K562 (cell line): Measurements from ENCODE around the gene PGM3. TPM values are rescaled to one million over a fixed set of nuclear protein-coding genes. Genes with fewer than 3 reads are reported as not detected.
A peak's percentile ranks its signal among the peaks of the same experiment; 100 is the strongest.

ENCODE experiments used
- DACH1 ChIP-seq: fragments of 450-650 bp; IDR thresholded peaks from 2 replicates; pipeline ENCODE4 v1.6.1; 2018; ENCODE audit not compliant: partially characterized antibody
- EHMT2 ChIP-seq: fragments of 450-650 bp; IDR thresholded peaks from 2 replicates; pipeline ENCODE4 v1.6.1; 2018; ENCODE audit warnings: antibody characterized with exemption
- ETS2 ChIP-seq: IDR thresholded peaks from 2 replicates; pipeline ENCODE4 v1.6.1; 2016; ENCODE audit warnings: borderline replicate concordance, missing genetic modification characterization, mild to moderate bottlenecking, moderate library complexity, missing compliant biosample characterization; ENCODE audit not compliant: poor library complexity, severe bottlenecking
- GABPB2 ChIP-seq: fragments of 250-450 bp; sonication (Bioruptor Pico); conservative IDR thresholded peaks from 2 replicates; pipeline ENCODE4 v1.5.1; 2021; ENCODE audit warnings: mild to moderate bottlenecking
- MCM5 ChIP-seq: fragments of 450-650 bp; IDR thresholded peaks from 2 replicates; pipeline ENCODE4 v1.6.1; 2016; ENCODE audit warnings: low read depth
- MEF2D ChIP-seq: conservative IDR thresholded peaks from 2 replicates; pipeline ENCODE4 v1.6.1; 2016; ENCODE audit warnings: low read depth, missing genetic modification characterization, missing compliant biosample characterization
- NCOA6 ChIP-seq: fragments of 450-650 bp; IDR thresholded peaks from 2 replicates; pipeline ENCODE4 v1.6.1; 2017; ENCODE audit warnings: mild to moderate bottlenecking
- NFIX ChIP-seq: fragments of 250-450 bp; sonication (Bioruptor Pico); IDR thresholded peaks from 2 replicates; pipeline ENCODE4 v1.4.0; 2020; ENCODE audit warnings: low read depth, mild to moderate bottlenecking, moderate library complexity
- RBM14 ChIP-seq: fragments of 200-400 bp; formaldehyde crosslinking; IDR thresholded peaks from 2 replicates; pipeline ENCODE4 v1.6.1; 2018; ENCODE audit warnings: low read depth, mild to moderate bottlenecking, low read length, moderate library complexity, borderline replicate concordance; ENCODE audit not compliant: insufficient read depth
- SETDB1 ChIP-seq: IDR thresholded peaks from one replicate; pipeline ENCODE4 v1.6.1; 2012; ENCODE audit warnings: low read length, control low read depth, inconsistent platforms
- SRSF1 ChIP-seq: fragments of 200-400 bp; formaldehyde crosslinking; IDR thresholded peaks from 2 replicates; pipeline ENCODE4 v1.6.1; 2017; ENCODE audit warnings: mild to moderate bottlenecking, low read depth, low read length, moderate library complexity
- STAT5A ChIP-seq: IDR thresholded peaks from 2 replicates; pipeline ENCODE4 v1.6.1; 2012; ENCODE audit warnings: low read length, inconsistent platforms, borderline replicate concordance
- TAF7 ChIP-seq: fragments of 450-650 bp; IDR thresholded peaks from 2 replicates; pipeline ENCODE4 v1.6.1; 2016; ENCODE audit warnings: missing genetic modification characterization, missing compliant biosample characterization
- TBP ChIP-seq: optimal IDR thresholded peaks from 2 replicates; pipeline ENCODE3; 2011; ENCODE audit warnings: low read depth, low read length, improper control_type of control experiment
- ZFP30 ChIP-seq: fragments of 250-450 bp; sonication (Bioruptor Pico); IDR thresholded peaks from 2 replicates; pipeline ENCODE4 v1.8.0; 2022; ENCODE audit warnings: moderate library complexity, mild to moderate bottlenecking, inconsistent platforms, borderline replicate concordance
- ZNF24 ChIP-seq: fragments of 450-650 bp; IDR thresholded peaks from 2 replicates; pipeline ENCODE4 v1.6.1; 2016
- ZNF347 ChIP-seq: fragments of 450-650 bp; formaldehyde crosslinking; IDR thresholded peaks from 2 replicates; pipeline ENCODE4 v1.4.0; 2020; ENCODE audit warnings: low read depth, mild to moderate bottlenecking, moderate library complexity
- ZNF668 ChIP-seq: fragments of 250-450 bp; sonication (Bioruptor Pico); IDR thresholded peaks from 2 replicates; pipeline ENCODE4 v1.8.0; 2022; ENCODE audit warnings: mild to moderate bottlenecking, inconsistent platforms
- ZNF695 ChIP-seq: fragments of 450-650 bp; formaldehyde crosslinking; IDR thresholded peaks from 2 replicates; pipeline ENCODE4 v1.4.0; 2020; ENCODE audit warnings: mild to moderate bottlenecking, moderate library complexity
- ZNF717 ChIP-seq: fragments of 250-450 bp; sonication (Bioruptor Pico); IDR thresholded peaks from 2 replicates; pipeline ENCODE4 v1.5.0; 2021
- polyA plus RNA-seq, 8 experiments: library from polyadenylated mRNA; depleted of rRNA in 4 of 8; stranded (reverse) in 5 of 8; unstranded in 3 of 8; fragments of >200 nt; fragmentation: Nextera tagmentation in 2 of 8; fragmentation: Illumina TruSeq in 1 of 8; extraction: Ambion mirVana in 2 of 8; extraction: Trizol in 1 of 8; gene quantifications; 2 replicates each; pipeline versions ENCODE4 v1.2.1 to v1.2.3, GENCODE V29; 2011 to 2014; ENCODE audit warnings: inconsistent platforms in 1 of 8, missing spikeins in 1 of 8
- total RNA-seq, 7 experiments: library from RNA; depleted of rRNA in 6 of 7; stranded (reverse); fragments of >200 nt in 6 of 7; fragmentation: Illumina TruSeq in 2 of 7; extraction: Trizol in 2 of 7; gene quantifications; 2 replicates each; pipeline versions ENCODE4 v1.2.1 to v1.2.3, GENCODE V29; 2011 to 2021; ENCODE audit warnings: low replicate concordance in 1 of 7
- TF ChIP-seq, protein P1 (sequence below): fragments of 450-650 bp; IDR thresholded peaks from 2 replicates; pipeline ENCODE4 v1.6.1; 2018; ENCODE audit warnings: mild to moderate bottlenecking, low read depth; ENCODE audit not compliant: partially characterized antibody
- TF ChIP-seq, protein P2 (sequence below): sonication (generic); formaldehyde crosslinking; IDR thresholded peaks from 2 replicates; pipeline ENCODE4 v1.8.0; 2022; ENCODE audit warnings: missing genetic modification reagents, mild to moderate bottlenecking, borderline replicate concordance
- TF ChIP-seq, protein P3 (sequence below): sonication (generic); formaldehyde crosslinking; IDR thresholded peaks from 2 replicates; pipeline ENCODE4 v1.8.0; 2022; ENCODE audit warnings: missing genetic modification reagents, mild to moderate bottlenecking, moderate library complexity, borderline replicate concordance
- TF ChIP-seq, protein P4 (sequence below): fragments of 450-650 bp; IDR thresholded peaks from 2 replicates; pipeline ENCODE4 v1.6.1; 2017; ENCODE audit warnings: antibody characterized with exemption
- TF ChIP-seq, protein P5 (sequence below): fragments of 200-800 bp; sonication (Bioruptor generic); IDR thresholded peaks from 2 replicates; pipeline ENCODE4 v1.6.1; 2017; ENCODE audit warnings: missing genetic modification characterization, missing compliant biosample characterization

The PGM3 gene
- total and polyA plus RNA-seq, 9 of the 15 experiments (the other 6 are each of a cell fraction or from before 2014, with no cell fraction given) = 19.1 to 107 (median 50.5) TPM

DNA sequence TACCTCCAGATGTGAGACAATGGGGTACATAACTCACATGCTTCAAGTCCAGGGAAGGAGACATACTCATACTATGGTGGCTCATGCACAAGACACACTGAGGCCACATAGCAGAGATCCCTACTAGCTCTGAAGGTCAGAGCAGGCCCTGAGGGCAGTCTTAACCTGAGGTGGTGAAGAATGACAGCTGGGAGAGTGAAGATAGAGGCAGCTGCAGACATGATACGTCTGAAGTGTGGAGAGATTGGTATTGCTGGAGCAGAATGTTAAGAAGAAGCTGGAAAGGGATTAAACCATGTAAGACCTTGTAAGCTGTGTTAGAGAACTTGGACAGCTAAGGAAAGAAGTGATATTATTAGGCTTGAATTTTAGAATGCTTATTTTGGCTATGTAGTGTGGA is 32.9 kb downstream of the PGM3 start (continued):
- TF ChIP-seq, protein P1, sequence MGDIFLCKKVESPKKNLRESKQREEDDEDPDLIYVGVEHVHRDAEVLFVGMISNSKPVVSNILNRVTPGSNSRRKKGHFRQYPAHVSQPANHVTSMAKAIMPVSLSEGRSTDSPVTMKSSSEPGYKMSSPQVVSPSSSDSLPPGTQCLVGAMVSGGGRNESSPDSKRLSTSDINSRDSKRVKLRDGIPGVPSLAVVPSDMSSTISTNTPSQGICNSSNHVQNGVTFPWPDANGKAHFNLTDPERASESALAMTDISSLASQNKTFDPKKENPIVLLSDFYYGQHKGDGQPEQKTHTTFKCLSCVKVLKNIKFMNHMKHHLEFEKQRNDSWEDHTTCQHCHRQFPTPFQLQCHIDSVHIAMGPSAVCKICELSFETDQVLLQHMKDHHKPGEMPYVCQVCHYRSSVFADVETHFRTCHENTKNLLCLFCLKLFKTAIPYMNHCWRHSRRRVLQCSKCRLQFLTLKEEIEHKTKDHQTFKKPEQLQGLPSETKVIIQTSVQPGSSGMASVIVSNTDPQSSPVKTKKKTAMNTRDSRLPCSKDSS = no peak
- TF ChIP-seq MEF2D (tag) = no peak
- TF ChIP-seq ZNF695 = no peak
- no peak for TF ChIP-seq NFIX
- TF ChIP-seq ETS2 (tag) = no peak
- TF ChIP-seq TBP = no peak
- TF ChIP-seq, protein P2, sequence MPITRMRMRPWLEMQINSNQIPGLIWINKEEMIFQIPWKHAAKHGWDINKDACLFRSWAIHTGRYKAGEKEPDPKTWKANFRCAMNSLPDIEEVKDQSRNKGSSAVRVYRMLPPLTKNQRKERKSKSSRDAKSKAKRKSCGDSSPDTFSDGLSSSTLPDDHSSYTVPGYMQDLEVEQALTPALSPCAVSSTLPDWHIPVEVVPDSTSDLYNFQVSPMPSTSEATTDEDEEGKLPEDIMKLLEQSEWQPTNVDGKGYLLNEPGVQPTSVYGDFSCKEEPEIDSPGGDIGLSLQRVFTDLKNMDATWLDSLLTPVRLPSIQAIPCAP (CRISPR knock-in tag) = no peak
- TF ChIP-seq, protein P3, sequence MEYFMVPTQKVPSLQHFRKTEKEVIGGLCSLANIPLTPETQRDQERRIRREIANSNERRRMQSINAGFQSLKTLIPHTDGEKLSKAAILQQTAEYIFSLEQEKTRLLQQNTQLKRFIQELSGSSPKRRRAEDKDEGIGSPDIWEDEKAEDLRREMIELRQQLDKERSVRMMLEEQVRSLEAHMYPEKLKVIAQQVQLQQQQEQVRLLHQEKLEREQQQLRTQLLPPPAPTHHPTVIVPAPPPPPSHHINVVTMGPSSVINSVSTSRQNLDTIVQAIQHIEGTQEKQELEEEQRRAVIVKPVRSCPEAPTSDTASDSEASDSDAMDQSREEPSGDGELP (CRISPR knock-in tag) = peak; percentile 44; the same call in 1 of the 2 replicates
- TF ChIP-seq, protein P4, sequence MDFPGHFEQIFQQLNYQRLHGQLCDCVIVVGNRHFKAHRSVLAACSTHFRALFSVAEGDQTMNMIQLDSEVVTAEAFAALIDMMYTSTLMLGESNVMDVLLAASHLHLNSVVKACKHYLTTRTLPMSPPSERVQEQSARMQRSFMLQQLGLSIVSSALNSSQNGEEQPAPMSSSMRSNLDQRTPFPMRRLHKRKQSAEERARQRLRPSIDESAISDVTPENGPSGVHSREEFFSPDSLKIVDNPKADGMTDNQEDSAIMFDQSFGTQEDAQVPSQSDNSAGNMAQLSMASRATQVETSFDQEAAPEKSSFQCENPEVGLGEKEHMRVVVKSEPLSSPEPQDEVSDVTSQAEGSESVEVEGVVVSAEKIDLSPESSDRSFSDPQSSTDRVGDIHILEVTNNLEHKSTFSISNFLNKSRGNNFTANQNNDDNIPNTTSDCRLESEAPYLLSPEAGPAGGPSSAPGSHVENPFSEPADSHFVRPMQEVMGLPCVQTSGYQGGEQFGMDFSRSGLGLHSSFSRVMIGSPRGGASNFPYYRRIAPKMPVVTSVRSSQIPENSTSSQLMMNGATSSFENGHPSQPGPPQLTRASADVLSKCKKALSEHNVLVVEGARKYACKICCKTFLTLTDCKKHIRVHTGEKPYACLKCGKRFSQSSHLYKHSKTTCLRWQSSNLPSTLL = no peak
- TF ChIP-seq TAF7 = no peak
- TF ChIP-seq ZNF24 = no peak
- no peak for TF ChIP-seq ZNF717 (CRISPR knock-in tag)
- TF ChIP-seq ZFP30 (CRISPR knock-in tag) = no peak
- no peak for TF ChIP-seq ZNF347 (CRISPR knock-in tag)
- TF ChIP-seq NCOA6 = no peak
- TF ChIP-seq MCM5 = no peak
- no peak for TF ChIP-seq RBM14
- TF ChIP-seq ZNF668 = no peak
- no peak for TF ChIP-seq GABPB2
- TF ChIP-seq STAT5A = peak; percentile 83
- peak; percentile 43 for TF ChIP-seq DACH1
- peak; percentile 64 for TF ChIP-seq EHMT2
- TF ChIP-seq SETDB1 = no peak
- TF ChIP-seq, protein P5, sequence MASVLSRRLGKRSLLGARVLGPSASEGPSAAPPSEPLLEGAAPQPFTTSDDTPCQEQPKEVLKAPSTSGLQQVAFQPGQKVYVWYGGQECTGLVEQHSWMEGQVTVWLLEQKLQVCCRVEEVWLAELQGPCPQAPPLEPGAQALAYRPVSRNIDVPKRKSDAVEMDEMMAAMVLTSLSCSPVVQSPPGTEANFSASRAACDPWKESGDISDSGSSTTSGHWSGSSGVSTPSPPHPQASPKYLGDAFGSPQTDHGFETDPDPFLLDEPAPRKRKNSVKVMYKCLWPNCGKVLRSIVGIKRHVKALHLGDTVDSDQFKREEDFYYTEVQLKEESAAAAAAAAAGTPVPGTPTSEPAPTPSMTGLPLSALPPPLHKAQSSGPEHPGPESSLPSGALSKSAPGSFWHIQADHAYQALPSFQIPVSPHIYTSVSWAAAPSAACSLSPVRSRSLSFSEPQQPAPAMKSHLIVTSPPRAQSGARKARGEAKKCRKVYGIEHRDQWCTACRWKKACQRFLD (CRISPR knock-in tag) = no peak
- no peak for TF ChIP-seq SRSF1
